HepG2 (cell line): ENCODE results near the gene ARHGAP23. TPM values are rescaled to one million over a fixed set of nuclear protein-coding genes. Genes with fewer than 3 reads are reported as not detected.

ENCODE experiments used
- ARNT2 ChIP-seq: sonication (generic); formaldehyde crosslinking; IDR thresholded peaks from 2 replicates; pipeline ENCODE4 v1.8.0; 2022; ENCODE audit warnings: mild to moderate bottlenecking, low read depth, missing genetic modification reagents, moderate library complexity
- ATF6 ChIP-seq: sonication (generic); formaldehyde crosslinking; conservative IDR thresholded peaks from 2 replicates; pipeline ENCODE4 v1.4.0; 2020; ENCODE audit warnings: missing genetic modification reagents
- BCL3 ChIP-seq: sonication (generic); formaldehyde crosslinking; IDR thresholded peaks from 2 replicates; pipeline ENCODE4 v1.5.1; 2020; ENCODE audit warnings: mild to moderate bottlenecking, missing genetic modification reagents, moderate library complexity
- BORCS8-MEF2B ChIP-seq: sonication (generic); formaldehyde crosslinking; IDR thresholded peaks from 2 replicates; pipeline ENCODE4 v1.8.0; 2022; ENCODE audit warnings: mild to moderate bottlenecking, missing genetic modification reagents
- FOXK2 ChIP-seq: fragments of 450-650 bp; IDR thresholded peaks from 2 replicates; pipeline ENCODE4 v1.6.1; 2016
- HNF4G ChIP-seq, 2 experiments: sonication (generic) in 1 of 2; formaldehyde crosslinking in 1 of 2; IDR thresholded peaks; 2 replicates each; pipeline versions ENCODE4 v1.4.0 to v1.6.1; 2011 to 2020; ENCODE audit warnings: borderline replicate concordance in 2 of 2, low read depth in 2 of 2, mild to moderate bottlenecking in 2 of 2, low read length in 1 of 2, missing genetic modification reagents in 1 of 2, moderate library complexity in 1 of 2
- KDM5A ChIP-seq: fragments of 200-600 bp; sonication (generic); IDR thresholded peaks from 2 replicates; pipeline ENCODE4 v1.7.0; 2018; ENCODE audit warnings: antibody characterized with exemption, mild to moderate bottlenecking, low read length, borderline replicate concordance
- MYC ChIP-seq: sonication (generic); formaldehyde crosslinking; IDR thresholded peaks from 2 replicates; pipeline ENCODE4 v1.9.0; 2021; ENCODE audit warnings: missing genetic modification reagents, borderline replicate concordance
- NFE2L1 ChIP-seq: sonication (generic); formaldehyde crosslinking; IDR thresholded peaks from 2 replicates; pipeline ENCODE4 v1.4.0; 2020; ENCODE audit warnings: missing genetic modification reagents, mild to moderate bottlenecking, borderline replicate concordance
- POGK ChIP-seq: sonication (generic); formaldehyde crosslinking; conservative IDR thresholded peaks from 2 replicates; pipeline ENCODE4 v1.8.0; 2022; ENCODE audit warnings: mild to moderate bottlenecking, moderate library complexity, missing genetic modification reagents
- POGZ ChIP-seq: sonication (generic); formaldehyde crosslinking; IDR thresholded peaks from 2 replicates; pipeline ENCODE4 v1.4.0; 2020; ENCODE audit warnings: mild to moderate bottlenecking, missing genetic modification reagents
- RFX5 ChIP-seq: IDR thresholded peaks from 2 replicates; pipeline ENCODE4 v1.6.1; 2011; ENCODE audit warnings: low read depth, low read length, improper control_type of control experiment
- RFXANK ChIP-seq: IDR thresholded peaks from 2 replicates; pipeline ENCODE4 v1.6.1; 2016
- TFE3 ChIP-seq: IDR thresholded peaks from 2 replicates; pipeline ENCODE4 v1.6.1; 2016
- THRA ChIP-seq: sonication (generic); formaldehyde crosslinking; IDR thresholded peaks from 2 replicates; pipeline ENCODE4 v1.4.0; 2020; ENCODE audit warnings: missing genetic modification reagents, borderline replicate concordance
- YEATS4 ChIP-seq: sonication (generic); formaldehyde crosslinking; IDR thresholded peaks from 2 replicates; pipeline ENCODE4 v1.4.0; 2020; ENCODE audit warnings: missing genetic modification reagents, borderline replicate concordance
- ZFX ChIP-seq: sonication (generic); formaldehyde crosslinking; IDR thresholded peaks from 2 replicates; pipeline ENCODE4 v1.4.0; 2020; ENCODE audit warnings: mild to moderate bottlenecking, low read depth, missing genetic modification reagents, moderate library complexity
- ZNF557 ChIP-seq: sonication (generic); formaldehyde crosslinking; IDR thresholded peaks from 2 replicates; pipeline ENCODE4 v1.4.0; 2020; ENCODE audit warnings: missing genetic modification reagents
- ZNF563 ChIP-seq: sonication (generic); formaldehyde crosslinking; IDR thresholded peaks from 2 replicates; pipeline ENCODE4 v1.8.0; 2022; ENCODE audit warnings: mild to moderate bottlenecking, moderate library complexity, missing genetic modification reagents
- ZNF713 ChIP-seq: sonication (generic); formaldehyde crosslinking; IDR thresholded peaks from 2 replicates; pipeline ENCODE4 v1.4.0; 2020; ENCODE audit warnings: mild to moderate bottlenecking, missing genetic modification reagents
- polyA plus RNA-seq, 8 experiments: library from polyadenylated mRNA; depleted of rRNA in 3 of 8; stranded (reverse) in 7 of 8; unstranded in 1 of 8; fragments of >200 nt; fragmentation: Illumina TruSeq in 4 of 8; extraction: Trizol in 4 of 8; gene quantifications; 2 replicates each; pipeline versions ENCODE4 v1.2.1 to v1.2.3, GENCODE V29; 2011 to 2016; ENCODE audit warnings: low read depth in 4 of 8, missing spikeins in 1 of 8, mixed read lengths in 1 of 8; ENCODE audit not compliant: insufficient read depth in 1 of 8
- total RNA-seq, 5 experiments: library from RNA; depleted of rRNA; stranded (reverse); fragments of >200 nt; fragmentation: Illumina TruSeq; extraction: Trizol; gene quantifications; 2 replicates each; pipeline ENCODE4 v1.2.3, GENCODE V29; 2016; ENCODE audit warnings: low read depth in 1 of 5

The ARHGAP23 gene
- total and polyA plus RNA-seq, 2 of the 13 experiments (the other 11 are each of a cell fraction or from before 2014, with no cell fraction given), result 0.03 TPM; not detected in 1

- TF ChIP-seq KDM5A (no peak; the same call in 1 of the 2 replicates), ZNF563 (CRISPR knock-in tag) (no peak), NFE2L1 (CRISPR knock-in tag) (0 out of 2 replicates have a peak, but pooled peaks have one; percentile 38), RFX5 (peak; percentile 52; the same call in 1 of the 2 replicates), BCL3 (CRISPR knock-in tag) (peak; percentile 86; the same call in 1 of the 2 replicates), ZNF713 (CRISPR knock-in tag) (0 out of 2 replicates have a peak, but pooled peaks have one; percentile 78), POGZ (no peak), YEATS4 (CRISPR knock-in tag) (no peak), TFE3 (CRISPR knock-in tag) (no peak), ARNT2 (CRISPR knock-in tag) (peak; percentile 86), THRA (peak; percentile 38; the same call in 1 of the 2 replicates), HNF4G (IDR thresholded peaks at IDR 0.05; ENCODE audit: borderline replicate concordance, low read depth, low read length) (no peak), HNF4G (CRISPR knock-in tag; IDR thresholded peaks at IDR 0.05; ENCODE audit: borderline replicate concordance, low read depth) (0 out of 2 replicates have a peak, but pooled peaks have one; percentile 44), RFXANK (CRISPR knock-in tag) (no peak), FOXK2 (no peak), ZFX (CRISPR knock-in tag) (peak; percentile 77), ZNF557 (CRISPR knock-in tag) (no peak), MYC (CRISPR knock-in tag) (peak; percentile 46; the same call in 1 of the 2 replicates), ATF6 (CRISPR knock-in tag) (no peak; the same call in 1 of the 2 replicates), BORCS8-MEF2B (CRISPR knock-in tag) (peak; percentile 90), POGK (CRISPR knock-in tag) (peak; percentile 87; the same call in 1 of the 2 replicates)
Measured at GRCh38 chr17:38557836-38558727, 129.8 kb downstream of the ARHGAP23 start (continued).
